DMS79 treated with DMSO at 0.1 percent for 48 hours (cell line): Measurements from ENCODE around the gene ATN1.

ENCODE experiments used
- DNase-seq: peaks from one replicate; lab custom pipeline; 2025; lab: John Stamatoyannopoulos, UW

Gene ATN1

GRCh38 chr12:6944381-6945186 is 16.8 kb downstream of the ATN1 start:
- peak; percentile 96 for DNase-seq

GRCh38 chr12:6945613-6946012 is 17.9 kb downstream of the ATN1 start:
- no peak for DNase-seq

GRCh38 chr12:6946033-6946919 is 18.5 kb downstream of the ATN1 start:
- peak; percentile 95 for DNase-seq

GRCh38 chr12:6946920-6947374 is 19.2 kb downstream of the ATN1 start:
- no peak for DNase-seq

- no peak for DNase-seq
These were observed 19.9 kb downstream of the ATN1 start for GRCh38 chr12:6947615-6948014.

- DNase-seq = no peak
These were observed 21.3 kb downstream of the ATN1 start for GRCh38 chr12:6948873-6949594.

GRCh38 chr12:6950401-6950801 is 22.6 kb downstream of the ATN1 start:
- DNase-seq = no peak

- no peak for DNase-seq
These were observed 23.2 kb downstream of the ATN1 start, which contains the start of gene PTPN6 for GRCh38 chr12:6950811-6951540. TSS of gene PTPN6 (plus strand) at chr12:6951356. CDS start at chr12:6951513, 157 bp downstream.

GRCh38 chr12:6951551-6952120 is 23.9 kb downstream of the ATN1 start:
- DNase-seq = no peak

GRCh38 chr12:6952121-6952862 is 24.5 kb downstream of the ATN1 start:
- DNase-seq = no peak

- DNase-seq = no peak
These were observed 25.2 kb downstream of the ATN1 start for GRCh38 chr12:6952863-6953441.

- no peak for DNase-seq
These were observed 25.9 kb downstream of the ATN1 start for GRCh38 chr12:6953442-6954315.

- no peak for DNase-seq
These were observed 26.8 kb downstream of the ATN1 start for GRCh38 chr12:6954316-6955107.

- DNase-seq = no peak
These were observed 27.6 kb downstream of the ATN1 start for GRCh38 chr12:6955108-6956020.

- DNase-seq = no peak
These were observed 28.4 kb downstream of the ATN1 start for GRCh38 chr12:6956021-6956727.

- no peak for DNase-seq
These were observed 29.5 kb downstream of the ATN1 start for GRCh38 chr12:6957151-6957701.
